ENCODE data around the gene AQP5. TPM values are rescaled to one million over a fixed set of nuclear protein-coding genes. Genes with fewer than 3 reads are reported as not detected.

The AQP5 gene
- total RNA-seq, 1 experiment from 2014 or later = 0.31 TPM

- ChIA-PET POLR2A (ENCODE audit: unreplicated experiment) (no interaction called here), CTCF (interaction anchor here (0.6 kb wide), 1 partner anchor 12 kb away, joined by 3 read pairs; no protein-coding TSS in a partner anchor)
- intact Hi-C loops (cut with micrococcal nuclease; ENCODE audit: unreplicated experiment) = no loop called here
Measured at GRCh38 chr12:49979016-49979586, 17.4 kb downstream of the AQP5 start.

GRCh38 chr12:49979791-49980190 lies 18.1 kb downstream of the AQP5 start:
- CTCF ChIA-PET = interaction anchor here (0.6 kb wide), 1 partner anchor 58 kb away, joined by 3 read pairs; no protein-coding TSS in a partner anchor

More at GRCh38 chr12:49979016-49979586, 17.4 kb downstream of the AQP5 start:
- Histone ChIP-seq H3K36me3 (ENCODE audit: low read depth) (no peaks in the 10 kb centered on the region), H3K4me3 (no peak overlapping the region), H3K27ac (no peak overlapping the region), H2AFZ (no peak overlapping the region), H3K79me2 (ENCODE audit: low read depth) (no peaks in the 10 kb centered on the region), H4K20me1 (ENCODE audit: insufficient read depth) (no peaks in the 10 kb centered on the region), H3K9me3 (ENCODE audit: insufficient read depth, low read depth) (no peaks in the 10 kb centered on the region), H3K4me1 (replicated peaks; ENCODE audit: insufficient read depth) (no peaks in the 10 kb centered on the region), H3K27me3 (ENCODE audit: insufficient read depth, low read depth) (no peaks in the 10 kb centered on the region), H3F3A (ENCODE audit: insufficient read depth, low read depth) (peaks cover 9% of the 10 kb centered on the region; the same call in 1 of the 2 replicates), H3K4me2 (no peak overlapping the region), H3K9me2 (ENCODE audit: insufficient read depth) (no peaks in the 10 kb centered on the region)
- DNase-seq = no peak
- no peak for TF ChIP-seq CTCF (conservative IDR thresholded peaks at IDR 0.05)
- no peak for TF ChIP-seq EZH2 (IDR thresholded peaks at IDR 0.05; ENCODE audit: low read depth)
- no TSS peak for BruUV-seq (replicated peaks)

More at GRCh38 chr12:49979791-49980190, 18.1 kb downstream of the AQP5 start:
- intact Hi-C loops (cut with micrococcal nuclease; ENCODE audit: unreplicated experiment) = no loop called here
- no TSS peak for BruUV-seq (replicated peaks)
- TF ChIP-seq CTCF (conservative IDR thresholded peaks at IDR 0.05) (no peak), EZH2 (IDR thresholded peaks at IDR 0.05; ENCODE audit: low read depth) (no peak)
- POLR2A ChIA-PET (ENCODE audit: unreplicated experiment) = interaction anchor here (0.7 kb wide), 1 partner anchor 263 kb away, joined by 29 read pairs; no protein-coding TSS in a partner anchor
- no peak for DNase-seq
- H3K4me1 ChIP-seq (replicated peaks; ENCODE audit: insufficient read depth) = no peaks in the 10 kb centered on the region
- H3K36me3 ChIP-seq (ENCODE audit: low read depth) = no peaks in the 10 kb centered on the region
- H4K20me1 ChIP-seq (ENCODE audit: insufficient read depth) = no peaks in the 10 kb centered on the region
- no peak overlapping the region for H3K27ac ChIP-seq
- H3K4me2 ChIP-seq = no peak overlapping the region
- H3F3A ChIP-seq (ENCODE audit: insufficient read depth, low read depth) = peaks cover 9% of the 10 kb centered on the region; the same call in 1 of the 2 replicates
- no peaks in the 10 kb centered on the region for H3K9me3 ChIP-seq (ENCODE audit: insufficient read depth, low read depth)
- no peak overlapping the region for H3K4me3 ChIP-seq
- no peaks in the 10 kb centered on the region for H3K9me2 ChIP-seq (ENCODE audit: insufficient read depth)
- H3K79me2 ChIP-seq (ENCODE audit: low read depth) = no peaks in the 10 kb centered on the region
- H2AFZ ChIP-seq = no peak overlapping the region
- no peaks in the 10 kb centered on the region for H3K27me3 ChIP-seq (ENCODE audit: insufficient read depth, low read depth)

All from PC-9 (cell line).